Omental fat pad (tissue), 4 donors: ENCODE results near the gene JAK1. TPM values are rescaled to one million over a fixed set of nuclear protein-coding genes. Genes with fewer than 3 reads are reported as not detected.

ENCODE experiments used
- ATAC-seq: fragments of 150-250 bp; one replicate; pipeline ENCODE4 v1.9.1; 2016; ENCODE audit warnings: mild to moderate bottlenecking, moderate library complexity; ENCODE audit not compliant: low FRiP score
- DNase-seq: peaks from one replicate; pipeline ENCODE4 v3.0.0-alpha.2; 2019; ENCODE audit warnings: low spot score
- total RNA-seq, 4 donors: library from RNA; depleted of rRNA; stranded (reverse); fragments of >200 nt; gene quantifications; one replicate each; pipeline ENCODE4 v1.1.0, GENCODE V29; 2016
- TF ChIP-seq, protein P1 (sequence below), 3 donors: fragments of 450-650 bp; IDR thresholded peaks; one replicate each; pipeline ENCODE4 v1.5.1; 2016 to 2017; ENCODE audit warnings: antibody characterized with exemption in 3 of 3, mild to moderate bottlenecking in 3 of 3, moderate library complexity in 2 of 3

The JAK1 gene
- total RNA-seq, 4 donors from 2014 or later, result 175 to 303 (median 204) TPM

DNA sequence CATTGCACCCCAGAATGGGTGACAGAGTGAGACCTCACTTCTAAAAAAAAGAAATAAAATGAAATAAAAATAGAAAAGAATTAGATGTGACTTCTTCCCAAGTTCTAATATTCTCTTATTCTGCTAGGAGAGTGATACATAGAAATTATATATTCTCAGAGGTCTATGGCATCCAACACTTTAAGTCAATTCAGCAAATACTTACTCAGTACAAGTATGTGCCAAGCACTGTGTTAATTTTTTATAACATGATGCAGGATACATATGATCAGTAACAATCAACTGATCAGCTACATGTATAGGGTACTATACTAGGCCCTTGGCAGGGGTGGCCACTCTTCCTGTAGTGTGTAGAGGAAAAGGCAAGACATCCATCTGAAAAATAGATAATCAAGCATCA, 13.0 kb upstream of the JAK1 start:
- TF ChIP-seq, protein P1, sequence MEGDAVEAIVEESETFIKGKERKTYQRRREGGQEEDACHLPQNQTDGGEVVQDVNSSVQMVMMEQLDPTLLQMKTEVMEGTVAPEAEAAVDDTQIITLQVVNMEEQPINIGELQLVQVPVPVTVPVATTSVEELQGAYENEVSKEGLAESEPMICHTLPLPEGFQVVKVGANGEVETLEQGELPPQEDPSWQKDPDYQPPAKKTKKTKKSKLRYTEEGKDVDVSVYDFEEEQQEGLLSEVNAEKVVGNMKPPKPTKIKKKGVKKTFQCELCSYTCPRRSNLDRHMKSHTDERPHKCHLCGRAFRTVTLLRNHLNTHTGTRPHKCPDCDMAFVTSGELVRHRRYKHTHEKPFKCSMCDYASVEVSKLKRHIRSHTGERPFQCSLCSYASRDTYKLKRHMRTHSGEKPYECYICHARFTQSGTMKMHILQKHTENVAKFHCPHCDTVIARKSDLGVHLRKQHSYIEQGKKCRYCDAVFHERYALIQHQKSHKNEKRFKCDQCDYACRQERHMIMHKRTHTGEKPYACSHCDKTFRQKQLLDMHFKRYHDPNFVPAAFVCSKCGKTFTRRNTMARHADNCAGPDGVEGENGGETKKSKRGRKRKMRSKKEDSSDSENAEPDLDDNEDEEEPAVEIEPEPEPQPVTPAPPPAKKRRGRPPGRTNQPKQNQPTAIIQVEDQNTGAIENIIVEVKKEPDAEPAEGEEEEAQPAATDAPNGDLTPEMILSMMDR (IDR thresholded peaks at IDR 0.05), result no peak
- DNase-seq (no peak), ATAC-seq (no peak)

DNA sequence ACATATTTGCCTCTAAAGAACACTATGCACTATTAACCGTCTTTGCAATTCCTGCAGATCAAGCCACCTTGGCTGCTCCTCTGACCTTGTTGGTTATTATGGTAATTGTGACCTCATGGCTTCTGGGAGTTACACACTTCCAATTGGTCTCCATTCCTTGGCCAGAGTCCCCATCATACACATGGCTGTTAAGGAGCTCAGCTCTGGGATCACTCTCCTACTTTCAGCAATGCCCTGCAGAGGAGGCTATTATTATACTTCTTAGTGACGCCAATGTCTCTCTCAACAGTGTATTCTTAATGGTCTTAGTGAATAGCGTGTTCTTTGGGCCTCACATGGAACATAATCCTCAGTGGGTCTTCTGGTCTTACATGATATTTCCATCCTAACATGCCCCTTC, 10.0 kb upstream of the JAK1 start:
- ATAC-seq, result no peak
- TF ChIP-seq, protein P1 (IDR thresholded peaks at IDR 0.05), result no peak

DNA sequence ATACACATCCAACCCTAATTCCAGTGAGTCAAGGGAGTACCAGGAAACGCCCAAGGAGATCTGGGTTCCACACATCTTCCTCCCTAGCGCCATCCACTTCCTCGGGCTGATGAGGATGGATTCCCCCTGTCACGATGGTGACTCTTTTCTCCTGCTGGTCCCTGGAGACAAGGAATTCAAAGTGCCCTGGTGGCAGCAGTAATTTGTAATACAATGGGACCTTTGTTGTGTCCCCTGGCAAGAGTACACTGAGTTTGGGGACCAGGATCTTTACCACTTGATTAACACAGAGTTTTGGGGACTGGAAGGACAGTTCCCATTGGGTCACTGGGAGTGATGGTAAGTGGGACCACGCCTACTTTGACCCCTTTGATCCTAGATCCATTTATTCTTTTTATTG, 9.4 kb upstream of the JAK1 start:
- no peak for DNase-seq
- ATAC-seq, result no peak
- TF ChIP-seq, protein P1 (IDR thresholded peaks at IDR 0.05), result no peak

More for the DNA sequence above, 10.0 kb upstream of the JAK1 start:
- no peak for DNase-seq

DNA sequence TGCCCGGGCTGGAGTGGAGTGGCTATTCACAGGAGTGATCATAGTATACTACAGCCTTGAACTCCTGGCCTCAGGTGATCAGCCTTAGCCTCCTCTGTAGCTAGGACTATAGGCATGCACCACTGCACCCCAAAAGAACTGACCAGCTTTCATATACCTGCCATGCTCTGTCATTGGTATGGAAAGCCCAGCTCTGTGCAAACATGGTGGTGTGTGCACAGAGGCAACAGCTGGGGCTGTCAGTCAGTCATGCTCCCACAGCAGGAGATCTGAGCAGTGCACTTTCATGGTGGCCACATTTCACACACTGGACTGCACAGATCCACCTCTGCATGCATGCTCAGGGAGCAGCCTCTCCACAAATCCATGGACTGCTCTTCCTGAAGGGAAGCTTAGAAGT, 8.8 kb upstream of the JAK1 start:
- no peak for ATAC-seq
- TF ChIP-seq, protein P1 (IDR thresholded peaks at IDR 0.05), result no peak
- DNase-seq, result no peak

DNA sequence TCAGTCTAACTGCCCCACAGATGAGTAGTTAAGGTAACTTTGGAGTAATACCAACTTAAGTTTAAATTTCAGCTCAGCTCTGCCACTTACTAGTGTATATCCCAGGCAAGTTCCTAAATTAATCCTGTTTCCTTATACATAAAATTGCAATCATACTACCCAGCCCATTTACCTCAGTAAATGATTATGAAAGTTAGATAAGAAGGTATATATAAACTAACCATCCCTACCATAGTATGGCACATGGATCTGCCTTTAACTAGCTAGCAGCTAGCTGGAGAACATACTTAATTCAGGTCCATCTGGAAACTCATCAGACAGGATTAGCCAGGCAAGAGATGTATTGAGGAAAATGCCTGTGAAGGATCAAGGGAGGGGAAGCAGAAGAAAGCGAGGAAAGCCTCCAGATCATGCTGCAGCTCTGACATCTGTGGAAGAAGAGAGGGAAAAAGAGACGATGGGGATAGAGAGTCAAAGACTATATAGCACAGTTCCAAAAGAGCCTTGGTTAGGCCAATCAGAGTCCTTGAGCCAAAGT, 8.0 kb upstream of the JAK1 start:
- DNase-seq (no peak), ATAC-seq (no peak)
- TF ChIP-seq, protein P1 (IDR thresholded peaks at IDR 0.05), result no peak

DNA sequence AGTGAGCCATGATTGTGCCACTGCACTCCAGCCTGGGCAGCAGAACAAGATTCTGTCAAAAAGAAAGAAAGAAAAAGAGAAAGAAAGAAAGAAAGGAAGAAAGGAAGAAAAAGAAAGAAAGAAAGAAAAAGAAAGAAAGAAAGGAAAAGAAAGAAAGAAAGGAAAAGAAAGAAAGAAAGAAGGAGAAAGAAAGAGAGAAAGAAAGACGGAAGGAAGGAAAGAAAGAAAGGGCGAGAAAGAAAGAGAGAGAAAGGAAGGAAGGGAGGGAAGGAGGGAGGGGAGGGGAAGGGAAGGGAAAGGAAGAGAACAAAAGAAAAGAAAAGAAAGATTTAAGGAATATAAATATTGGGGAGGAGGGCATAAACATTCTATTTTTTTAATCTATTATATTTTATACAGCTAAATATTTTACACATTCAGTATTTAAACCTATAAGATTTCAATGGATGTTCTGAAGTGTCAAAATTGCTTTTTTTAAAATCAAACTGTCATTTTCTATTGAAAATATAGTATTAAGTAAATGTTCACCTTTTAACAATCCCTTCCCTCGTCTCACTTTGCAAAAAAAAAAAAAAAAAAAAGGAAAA, 6.8 kb upstream of the JAK1 start:
- TF ChIP-seq, protein P1 (IDR thresholded peaks at IDR 0.05), result no peak
- ATAC-seq (no peak), DNase-seq (no peak)
